Measurements from ENCODE around the gene EEA1.
"Not testable (repeated sequence)": the region's sequence is repeated elsewhere in the genome, so short reads cannot be mapped to it uniquely, and the experiment has no call there.

Gene EEA1

GRCh38 chr12:92794356-92794755 lies 134.7 kb downstream of the EEA1 start:
- not testable (repeated sequence) for DNase-seq

DNA sequence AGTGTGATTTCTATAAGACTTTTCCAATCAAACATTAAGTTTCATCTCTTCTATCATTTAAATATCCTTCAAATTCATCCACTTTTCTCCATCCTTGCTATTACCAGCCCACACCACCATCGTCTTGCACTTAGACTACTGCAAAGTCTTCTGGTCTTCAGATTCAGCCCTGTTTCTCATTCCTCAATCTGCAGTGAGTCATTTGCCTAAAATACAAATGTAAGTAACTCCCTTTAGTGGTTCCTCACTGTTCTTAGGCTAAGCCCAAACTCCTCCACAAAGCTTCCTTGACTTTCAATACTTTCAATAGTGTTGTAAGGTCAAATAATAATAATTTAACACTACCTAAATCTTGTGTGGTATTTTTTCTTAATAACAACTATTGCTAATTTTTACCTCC lies 143.1 kb downstream of the EEA1 start:
- DNase-seq = no peak

DNA sequence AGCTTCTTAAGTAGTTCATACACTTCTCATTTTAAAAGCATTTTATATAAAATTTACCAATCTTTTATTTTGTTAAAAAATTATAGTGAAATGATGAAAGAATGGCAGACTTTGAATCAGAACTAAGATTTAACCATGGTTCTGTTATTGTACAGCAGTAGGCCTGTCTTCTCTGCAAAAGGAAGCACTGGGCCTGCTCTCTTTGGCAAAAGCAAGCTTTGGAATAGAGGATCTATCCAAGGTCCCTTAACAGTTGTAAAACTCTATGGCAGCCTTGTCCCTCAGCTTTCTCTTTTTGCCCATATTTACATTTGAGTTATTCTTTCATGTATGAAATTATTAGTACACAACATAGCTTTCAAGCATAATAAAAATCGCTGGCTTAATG lies 143.5 kb downstream of the EEA1 start:
- no peak for DNase-seq

- peak; percentile 79 to 91 for DNase-seq
These were observed 144.1 kb downstream of the EEA1 start for GRCh38 chr12:92784797-92785562.

- DNase-seq = no peak
These were observed 144.7 kb downstream of the EEA1 start for GRCh38 chr12:92784356-92784755.

GRCh38 chr12:92779902-92780301 lies 149.2 kb downstream of the EEA1 start:
- no peak for DNase-seq

- DNase-seq = no peak
These were observed 150.6 kb downstream of the EEA1 start for GRCh38 chr12:92778525-92778924.

DNA sequence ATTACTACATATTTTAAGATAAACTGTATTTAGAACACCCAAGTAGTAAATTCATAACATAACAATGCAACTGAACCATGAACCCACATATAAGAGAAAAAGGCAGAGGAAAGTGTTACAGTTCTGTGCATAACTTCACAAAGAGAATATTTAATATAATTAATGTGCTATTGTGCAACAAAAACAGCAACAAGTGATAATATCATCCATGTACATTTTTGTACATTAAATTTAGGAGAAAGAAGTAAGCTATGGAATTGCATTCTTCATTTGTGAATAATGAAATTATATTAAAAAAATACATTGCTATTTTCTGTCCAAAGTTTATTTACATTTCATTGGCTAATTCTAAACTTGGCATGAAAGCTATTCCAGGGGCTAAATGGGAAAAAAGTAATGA lies 153.7 kb downstream of the EEA1 start:
- DNase-seq = no peak

GRCh38 chr12:92771001-92771400 lies 158.1 kb downstream of the EEA1 start:
- DNase-seq = no peak

DNA sequence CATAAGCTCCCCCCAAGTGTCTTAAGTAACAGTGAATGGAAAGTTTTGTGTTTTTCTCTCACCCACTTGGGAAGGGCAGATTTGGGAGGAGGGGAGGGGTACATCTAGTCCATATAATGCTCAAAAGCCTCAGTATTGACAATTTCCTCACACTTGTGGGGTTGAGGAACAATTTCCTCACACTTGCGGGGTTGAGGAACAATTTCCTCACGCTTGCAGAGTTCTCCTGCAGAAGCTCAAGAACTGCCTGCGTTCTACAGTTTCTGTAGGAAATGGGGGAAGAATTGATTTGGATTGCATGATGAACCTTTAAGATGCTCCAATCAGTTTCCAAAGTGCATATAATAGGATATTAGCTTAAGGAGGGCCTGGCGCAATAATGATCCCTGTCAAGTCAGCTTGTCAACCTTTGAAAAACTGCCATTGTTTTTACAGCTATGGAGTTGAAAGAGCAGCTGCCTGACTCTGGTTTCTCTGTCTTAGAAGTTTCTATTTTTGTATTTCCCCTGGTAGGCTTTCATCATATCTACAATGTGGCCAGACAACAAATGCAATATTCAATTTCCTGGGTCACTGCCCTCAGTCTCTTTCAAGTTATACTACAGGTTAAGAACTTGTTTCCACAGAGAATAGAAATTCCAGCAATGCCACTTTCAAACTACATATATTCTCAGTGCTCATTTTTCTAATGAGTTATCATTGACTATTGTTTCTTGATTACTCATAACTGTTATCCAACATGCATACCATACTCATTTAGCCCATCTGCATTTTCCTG lies 159.8 kb downstream of the EEA1 start:
- DNase-seq = no peak

DNA sequence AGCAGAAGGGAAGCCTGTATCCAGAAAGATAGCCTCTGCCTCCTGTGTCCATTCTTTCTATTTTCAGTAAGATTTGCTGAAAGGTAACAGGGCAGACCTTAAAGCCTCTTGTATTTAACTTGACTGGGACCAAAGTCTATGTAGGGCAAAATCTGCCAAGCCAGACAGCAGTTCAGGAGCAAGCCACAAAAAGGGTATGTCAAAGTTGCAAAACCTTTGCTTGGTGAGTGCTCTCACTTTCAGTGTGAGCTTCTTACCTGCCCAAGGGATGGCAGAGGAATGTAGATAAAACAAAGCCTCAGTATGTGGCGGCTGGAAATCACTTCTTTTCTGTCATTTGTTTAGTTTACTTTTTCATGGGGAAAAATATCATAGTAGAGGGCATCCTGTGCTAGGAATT lies 163.2 kb downstream of the EEA1 start:
- DNase-seq = no peak

DNA sequence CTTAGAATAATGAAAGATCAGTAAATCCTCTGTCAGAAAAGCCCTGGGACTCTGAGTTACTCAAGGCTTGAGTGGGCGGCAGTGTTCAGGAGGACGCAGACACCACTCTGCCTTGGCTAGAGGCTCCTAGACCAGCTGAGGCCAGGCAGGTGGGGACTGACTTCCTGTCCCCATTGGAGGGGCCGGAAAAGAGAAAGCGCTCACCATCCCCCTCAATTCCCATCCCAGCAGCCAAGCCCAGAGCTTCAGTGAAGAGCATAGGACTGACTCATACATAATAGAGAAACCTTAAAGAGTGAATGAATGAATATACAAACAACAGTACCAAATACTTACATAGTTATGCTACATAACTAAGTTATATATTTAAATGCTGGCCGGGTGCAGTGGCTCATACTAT lies 164.3 kb downstream of the EEA1 start:
- no peak for DNase-seq

DNA sequence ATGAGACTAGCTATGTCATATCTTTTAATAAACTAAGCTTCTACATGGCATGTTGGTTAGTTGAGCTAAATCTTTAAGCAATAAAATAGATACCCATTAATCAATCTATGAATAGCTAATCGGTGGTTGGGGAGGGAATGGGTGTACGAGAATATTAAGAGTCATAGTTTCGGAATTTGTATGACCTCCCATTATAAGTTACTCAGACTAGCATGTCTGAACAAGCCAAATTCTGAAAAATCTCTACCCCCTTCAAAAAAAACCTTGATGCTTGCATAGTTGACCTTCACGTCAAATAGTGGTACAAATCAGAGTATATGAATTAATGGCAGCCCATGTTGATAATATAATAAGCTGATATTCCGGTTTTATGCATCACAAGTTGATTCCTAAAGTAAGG lies 166.3 kb downstream of the EEA1 start:
- DNase-seq = no peak

GRCh38 chr12:92759634-92760268 lies 169.3 kb downstream of the EEA1 start:
- no peak for DNase-seq

DNA sequence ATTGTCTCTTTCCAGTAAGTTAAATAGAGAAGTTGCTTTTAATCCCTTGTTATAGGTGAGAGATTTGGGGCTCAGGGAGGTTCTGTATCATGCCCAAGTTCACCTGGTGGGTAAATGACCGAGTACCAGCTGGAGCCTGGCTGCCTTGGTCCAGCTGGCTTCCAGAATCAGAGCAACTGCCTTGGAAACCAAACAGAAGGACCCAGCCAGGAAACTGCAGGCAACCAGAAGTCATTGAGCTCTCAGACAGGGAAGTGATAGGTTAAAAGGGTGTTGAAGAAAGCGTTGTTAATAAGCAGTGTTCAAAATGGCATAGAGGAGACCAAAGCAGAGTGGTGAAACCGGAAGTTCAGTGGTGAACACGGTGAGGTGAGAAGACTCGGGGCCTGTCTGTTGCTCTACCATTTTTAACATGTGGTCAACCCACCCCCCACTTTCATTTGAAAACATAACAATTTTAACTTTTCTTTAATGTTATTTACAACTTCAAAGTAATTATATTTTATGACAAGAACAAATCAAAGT lies 171.4 kb downstream of the EEA1 start:
- DNase-seq = no peak

- DNase-seq = no peak
These were observed 172.0 kb downstream of the EEA1 start for GRCh38 chr12:92756898-92757596.

- DNase-seq = no peak
These were observed 174.9 kb downstream of the EEA1 start for GRCh38 chr12:92753976-92754885.

DNA sequence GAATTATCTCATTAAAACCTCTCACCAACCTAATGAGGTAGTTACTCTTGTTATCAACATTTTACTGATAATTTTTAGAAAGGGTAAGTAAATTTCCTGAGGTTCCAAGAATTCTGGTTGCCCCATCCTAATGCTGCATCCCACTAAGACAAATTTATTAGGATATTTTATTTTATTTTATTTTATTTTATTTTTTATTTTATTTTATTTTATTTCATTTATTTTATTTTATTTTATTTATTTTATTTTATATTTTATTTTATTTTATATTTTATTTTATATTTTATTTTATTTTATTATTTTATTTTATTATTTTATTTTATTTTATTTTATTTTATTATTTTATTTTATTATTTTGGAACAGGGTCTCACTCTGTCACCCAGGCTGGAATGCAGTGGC lies 179.4 kb downstream of the EEA1 start:
- not testable (repeated sequence) for DNase-seq

DNA sequence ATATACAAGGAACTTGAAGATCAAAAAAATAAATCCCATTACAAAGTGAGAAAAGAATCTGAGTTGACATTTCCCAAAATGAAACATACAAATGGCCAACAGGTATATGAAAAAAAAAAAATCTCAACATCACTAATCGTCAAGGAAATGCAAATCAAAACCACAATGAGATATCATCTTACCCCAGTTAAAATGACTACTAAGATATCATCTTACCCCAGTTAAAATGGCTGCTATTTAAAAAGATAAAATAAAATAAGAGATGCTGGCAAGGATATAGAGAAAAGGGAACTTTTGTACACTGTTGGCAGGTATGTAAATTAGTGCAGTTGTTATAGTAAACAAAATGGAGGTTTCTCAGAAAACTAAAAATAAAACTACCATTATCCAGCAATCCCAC lies 181.9 kb downstream of the EEA1 start:
- DNase-seq = no peak

DNA sequence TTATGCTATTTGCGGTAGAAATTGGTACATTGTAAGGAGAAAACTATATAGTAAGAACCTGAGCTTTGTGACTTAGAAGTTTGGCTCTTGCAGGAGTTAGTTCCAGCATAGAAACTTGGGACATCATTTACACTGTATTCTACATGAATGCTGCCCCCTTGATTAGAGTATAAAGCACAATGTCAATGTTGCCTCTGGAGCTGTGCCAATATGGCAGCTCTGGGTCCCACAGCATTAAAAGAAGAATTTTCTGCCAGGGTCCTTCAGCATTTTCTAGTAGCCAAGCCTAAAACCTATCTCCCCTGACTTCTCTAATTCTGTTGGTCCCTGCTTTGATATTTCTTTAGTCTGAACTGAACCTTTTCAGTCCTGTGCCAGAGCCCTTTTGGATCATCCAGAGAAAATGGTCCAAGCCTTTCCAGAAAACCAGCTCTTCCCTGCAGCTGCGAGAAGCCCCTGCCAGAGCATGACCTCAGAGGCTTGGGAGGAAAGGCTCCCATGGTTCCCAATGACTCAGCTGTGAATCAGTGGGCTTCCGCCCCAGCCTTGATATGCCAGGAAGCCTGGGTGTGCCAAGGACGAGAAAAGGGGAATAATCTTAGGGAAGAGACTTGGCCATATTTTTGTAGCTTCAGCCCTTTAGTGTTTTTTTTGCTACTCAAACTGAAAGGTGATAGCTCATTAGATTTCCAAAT lies 183.1 kb downstream of the EEA1 start:
- DNase-seq = no peak

GRCh38 chr12:92743026-92743425 lies 186.1 kb downstream of the EEA1 start:
- no peak for DNase-seq
